RWPE2 (cell line): ENCODE data around the gene PCBP3.
A peak's percentile ranks its signal among the peaks of the same experiment; 100 is the strongest.

Experiments
- ATAC-seq: fragments of 200-7000 bp; cut with Tn5 transposase; 3 replicates; pipeline ENCODE4 v1.9.1; 2021; ENCODE audit warnings: low read depth
- DNase-seq: peaks from one replicate; pipeline ENCODE4 v3.0.0-alpha.2; 2020; ENCODE audit warnings: low spot score
- H3K27ac ChIP-seq: fragments of 450-650 bp; 2 replicates; pipeline ENCODE4 v1.5.1; 2017; ENCODE audit warnings: mild to moderate bottlenecking; ENCODE audit not compliant: poor library complexity, severe bottlenecking
- H3K27me3 ChIP-seq: fragments of 250-450 bp; sonication (Bioruptor Pico); 2 replicates; pipeline ENCODE4 v1.5.1; 2021; ENCODE audit warnings: mild to moderate bottlenecking, moderate library complexity; ENCODE audit not compliant: insufficient read depth, poor library complexity, severe bottlenecking
- H3K36me3 ChIP-seq: fragments of 250-450 bp; sonication (Bioruptor Pico); 2 replicates; pipeline ENCODE4 v1.5.1; 2020; ENCODE audit warnings: low read depth, mild to moderate bottlenecking, moderate library complexity
- H3K4me1 ChIP-seq: fragments of 250-450 bp; sonication (Bioruptor Pico); 2 replicates; pipeline ENCODE4 v1.5.1; 2021; ENCODE audit warnings: mild to moderate bottlenecking, moderate library complexity; ENCODE audit not compliant: insufficient read depth, poor library complexity, severe bottlenecking
- H3K4me3 ChIP-seq: fragments of 250-450 bp; sonication (Bioruptor Pico); 2 replicates; pipeline ENCODE4 v1.5.1; 2021; ENCODE audit warnings: mild to moderate bottlenecking, moderate library complexity; ENCODE audit not compliant: severe bottlenecking
- H3K9me3 ChIP-seq: fragments of 250-450 bp; sonication (Bioruptor Pico); 2 replicates; pipeline ENCODE4 v1.5.1; 2021; ENCODE audit warnings: mild to moderate bottlenecking, moderate library complexity; ENCODE audit not compliant: severe bottlenecking
- TF ChIP-seq, protein P1 (sequence below): fragments of 450-650 bp; IDR thresholded peaks from one replicate; pipeline ENCODE4 v1.5.1; 2017; ENCODE audit warnings: mild to moderate bottlenecking, moderate library complexity; ENCODE audit not compliant: poor library complexity, severe bottlenecking

Gene PCBP3

DNA sequence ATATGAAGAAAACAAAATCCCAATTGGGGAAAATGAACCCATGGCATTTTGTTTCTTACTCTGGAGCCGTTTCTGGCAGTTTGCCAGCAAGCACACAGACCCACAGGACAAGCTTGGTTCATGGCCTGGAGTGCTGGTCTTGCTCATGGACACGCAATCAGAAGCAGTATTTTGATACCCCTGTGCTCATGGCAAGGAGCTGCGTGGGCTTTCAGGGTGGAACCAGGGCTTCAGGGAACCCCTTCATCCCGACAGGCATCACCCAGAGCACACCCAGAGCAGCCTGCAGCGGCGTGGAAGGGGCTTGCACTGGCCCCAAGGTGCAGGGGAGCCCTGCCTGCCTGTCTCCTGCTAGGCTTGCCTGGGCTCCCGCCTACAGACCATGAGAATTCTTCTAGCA lies 45.4 kb upstream of the PCBP3 start:
- Histone ChIP-seq H3K4me3 (no peak overlapping the region), H3K36me3 (no peaks in the 10 kb centered on the region), H3K4me1 (no peaks in the 10 kb centered on the region), H3K27me3 (peaks cover 10% of the 10 kb centered on the region), H3K27ac (no peak overlapping the region), H3K9me3 (peaks cover under 1% of the 10 kb centered on the region)
- ATAC-seq (no peak), DNase-seq (peak; percentile 19)
- TF ChIP-seq, protein P1, sequence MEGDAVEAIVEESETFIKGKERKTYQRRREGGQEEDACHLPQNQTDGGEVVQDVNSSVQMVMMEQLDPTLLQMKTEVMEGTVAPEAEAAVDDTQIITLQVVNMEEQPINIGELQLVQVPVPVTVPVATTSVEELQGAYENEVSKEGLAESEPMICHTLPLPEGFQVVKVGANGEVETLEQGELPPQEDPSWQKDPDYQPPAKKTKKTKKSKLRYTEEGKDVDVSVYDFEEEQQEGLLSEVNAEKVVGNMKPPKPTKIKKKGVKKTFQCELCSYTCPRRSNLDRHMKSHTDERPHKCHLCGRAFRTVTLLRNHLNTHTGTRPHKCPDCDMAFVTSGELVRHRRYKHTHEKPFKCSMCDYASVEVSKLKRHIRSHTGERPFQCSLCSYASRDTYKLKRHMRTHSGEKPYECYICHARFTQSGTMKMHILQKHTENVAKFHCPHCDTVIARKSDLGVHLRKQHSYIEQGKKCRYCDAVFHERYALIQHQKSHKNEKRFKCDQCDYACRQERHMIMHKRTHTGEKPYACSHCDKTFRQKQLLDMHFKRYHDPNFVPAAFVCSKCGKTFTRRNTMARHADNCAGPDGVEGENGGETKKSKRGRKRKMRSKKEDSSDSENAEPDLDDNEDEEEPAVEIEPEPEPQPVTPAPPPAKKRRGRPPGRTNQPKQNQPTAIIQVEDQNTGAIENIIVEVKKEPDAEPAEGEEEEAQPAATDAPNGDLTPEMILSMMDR, result no peak

DNA sequence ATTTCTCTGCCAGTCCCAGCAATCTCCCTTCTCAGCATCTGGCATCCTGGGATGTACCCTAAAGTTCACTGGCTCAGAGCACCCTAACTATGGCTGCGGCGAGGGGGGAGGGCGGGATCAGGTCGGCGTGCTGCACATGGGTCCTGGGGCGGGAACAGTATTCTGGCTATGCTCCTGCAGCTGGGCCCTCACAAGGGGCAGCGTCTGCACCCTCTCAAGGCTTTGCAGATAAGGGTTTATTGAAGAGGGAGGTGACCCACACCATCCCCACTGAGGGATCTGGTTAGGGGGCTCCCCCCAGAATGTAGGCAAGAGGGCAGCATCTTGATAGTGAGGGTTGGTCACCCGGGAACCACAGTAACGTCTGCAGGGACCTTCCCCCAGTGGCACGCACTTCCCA lies 44.9 kb upstream of the PCBP3 start:
- Histone ChIP-seq H3K4me1 (no peaks in the 10 kb centered on the region), H3K27ac (no peak overlapping the region), H3K27me3 (peaks cover 10% of the 10 kb centered on the region), H3K9me3 (peaks cover 4% of the 10 kb centered on the region), H3K4me3 (no peak overlapping the region), H3K36me3 (no peaks in the 10 kb centered on the region)
- no peak for ATAC-seq
- DNase-seq, result peak; percentile 37
- TF ChIP-seq, protein P1, result no peak

DNA sequence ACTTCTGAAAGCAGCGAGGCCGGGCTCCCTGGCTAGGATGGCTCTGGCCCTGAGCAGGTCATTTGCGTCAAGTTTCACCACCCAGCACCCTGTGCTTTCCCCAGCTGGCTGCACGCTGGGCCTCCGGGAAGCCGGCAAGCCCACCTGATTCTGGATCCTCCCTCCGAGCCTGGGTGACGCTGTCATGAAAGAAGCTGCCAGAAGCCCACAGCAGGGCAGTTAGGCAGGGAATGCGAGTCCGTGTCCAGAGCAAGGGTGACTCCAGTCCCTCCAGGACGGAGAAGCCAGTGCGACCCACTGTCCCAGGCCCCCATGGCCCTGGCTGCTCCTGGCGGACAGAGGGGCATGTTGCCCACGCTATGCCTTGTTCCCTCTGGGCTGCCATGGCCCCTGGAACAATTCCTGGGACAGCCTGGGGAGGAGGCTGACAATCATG lies 44.4 kb upstream of the PCBP3 start:
- DNase-seq, result peak; percentile 45
- H3K9me3 ChIP-seq, result peaks cover 4% of the 10 kb centered on the region
- TF ChIP-seq, protein P1, result no peak
- no peaks in the 10 kb centered on the region for H3K4me1 ChIP-seq
- peaks cover 5% of the 10 kb centered on the region for H3K27me3 ChIP-seq
- ATAC-seq, result no peak
- H3K36me3 ChIP-seq, result no peaks in the 10 kb centered on the region
- H3K27ac ChIP-seq, result no peak overlapping the region
- no peak overlapping the region for H3K4me3 ChIP-seq

DNA sequence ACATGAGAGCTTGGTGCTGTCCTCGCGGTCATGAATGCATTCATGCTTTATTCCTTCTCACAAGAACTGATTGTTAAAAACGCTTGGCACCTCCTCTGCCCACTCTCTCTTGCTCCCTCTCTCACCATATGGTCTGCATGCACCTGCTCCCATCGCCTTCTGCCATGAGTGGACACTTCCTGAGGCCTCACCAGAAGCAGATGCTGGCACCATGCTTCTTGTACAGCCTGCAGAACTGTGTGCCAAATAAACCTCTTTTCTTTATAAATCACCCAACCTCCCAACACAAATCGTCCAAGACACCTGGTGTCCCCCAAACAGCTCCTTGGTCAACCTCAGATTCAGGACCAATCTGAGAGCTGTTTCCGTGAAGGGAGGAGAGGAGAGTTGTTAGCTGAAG lies 43.3 kb upstream of the PCBP3 start:
- no peak overlapping the region for H3K4me3 ChIP-seq
- H3K4me1 ChIP-seq, result no peaks in the 10 kb centered on the region
- peak; percentile 7 for DNase-seq
- no peaks in the 10 kb centered on the region for H3K36me3 ChIP-seq
- ATAC-seq, result no peak
- H3K27me3 ChIP-seq, result peaks cover 5% of the 10 kb centered on the region
- TF ChIP-seq, protein P1, result no peak
- H3K27ac ChIP-seq, result no peak overlapping the region
- H3K9me3 ChIP-seq, result peaks cover 4% of the 10 kb centered on the region

DNA sequence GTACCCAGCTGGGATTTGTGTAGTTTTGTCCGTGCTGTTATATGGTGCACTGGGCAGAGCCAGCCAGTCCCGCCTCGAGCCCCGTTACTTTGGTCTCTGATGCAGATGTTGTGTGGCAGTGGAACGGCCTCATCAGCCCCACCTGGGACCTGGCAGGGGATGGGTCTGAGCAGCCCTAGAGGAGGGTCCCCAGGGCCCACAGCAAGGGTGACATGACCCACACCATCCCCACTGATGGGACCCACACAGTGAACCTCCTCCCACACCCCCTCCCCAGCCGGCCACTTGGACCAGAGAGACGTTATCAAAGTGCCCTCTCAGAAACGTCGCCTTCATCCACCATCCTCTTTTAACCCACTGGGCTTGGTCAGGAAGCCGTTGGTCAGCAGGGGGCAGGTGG lies 42.0 kb upstream of the PCBP3 start:
- no peak overlapping the region for H3K4me3 ChIP-seq
- DNase-seq, result no peak
- H3K9me3 ChIP-seq, result peaks cover 4% of the 10 kb centered on the region
- H3K36me3 ChIP-seq, result no peaks in the 10 kb centered on the region
- no peak for ATAC-seq
- no peaks in the 10 kb centered on the region for H3K4me1 ChIP-seq
- H3K27me3 ChIP-seq, result peaks cover 5% of the 10 kb centered on the region
- TF ChIP-seq, protein P1, result no peak
- H3K27ac ChIP-seq, result no peak overlapping the region
